ENCODE measurements around the gene ADA. TPM values are rescaled to one million over a fixed set of nuclear protein-coding genes. Genes with fewer than 3 reads are reported as not detected.

Gene ADA
- total RNA-seq, 4 donors from 2014 or later, result 1.6 to 25.6 (median 5.0) TPM

GRCh38 chr20:44624743-44625271, 26.7 kb downstream of the ADA start:
- no peaks in the 10 kb centered on the region for H3K4me1 ChIP-seq
- H3K36me3 ChIP-seq, result peaks cover 0 to 26% (median 0%) of the 10 kb centered on the region in 3 donors
- H3K9me3 ChIP-seq, result no peaks in the 10 kb centered on the region
- TF ChIP-seq, protein P1, sequence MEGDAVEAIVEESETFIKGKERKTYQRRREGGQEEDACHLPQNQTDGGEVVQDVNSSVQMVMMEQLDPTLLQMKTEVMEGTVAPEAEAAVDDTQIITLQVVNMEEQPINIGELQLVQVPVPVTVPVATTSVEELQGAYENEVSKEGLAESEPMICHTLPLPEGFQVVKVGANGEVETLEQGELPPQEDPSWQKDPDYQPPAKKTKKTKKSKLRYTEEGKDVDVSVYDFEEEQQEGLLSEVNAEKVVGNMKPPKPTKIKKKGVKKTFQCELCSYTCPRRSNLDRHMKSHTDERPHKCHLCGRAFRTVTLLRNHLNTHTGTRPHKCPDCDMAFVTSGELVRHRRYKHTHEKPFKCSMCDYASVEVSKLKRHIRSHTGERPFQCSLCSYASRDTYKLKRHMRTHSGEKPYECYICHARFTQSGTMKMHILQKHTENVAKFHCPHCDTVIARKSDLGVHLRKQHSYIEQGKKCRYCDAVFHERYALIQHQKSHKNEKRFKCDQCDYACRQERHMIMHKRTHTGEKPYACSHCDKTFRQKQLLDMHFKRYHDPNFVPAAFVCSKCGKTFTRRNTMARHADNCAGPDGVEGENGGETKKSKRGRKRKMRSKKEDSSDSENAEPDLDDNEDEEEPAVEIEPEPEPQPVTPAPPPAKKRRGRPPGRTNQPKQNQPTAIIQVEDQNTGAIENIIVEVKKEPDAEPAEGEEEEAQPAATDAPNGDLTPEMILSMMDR (IDR thresholded peaks at IDR 0.05), result no peak
- TF ChIP-seq POLR2A (IDR thresholded peaks at IDR 0.05), result no peak
- no peak for DNase-seq
- no peak overlapping the region for H3K4me3 ChIP-seq
- H3K27me3 ChIP-seq, result no peaks in the 10 kb centered on the region
- no peak overlapping the region for H3K27ac ChIP-seq

DNA sequence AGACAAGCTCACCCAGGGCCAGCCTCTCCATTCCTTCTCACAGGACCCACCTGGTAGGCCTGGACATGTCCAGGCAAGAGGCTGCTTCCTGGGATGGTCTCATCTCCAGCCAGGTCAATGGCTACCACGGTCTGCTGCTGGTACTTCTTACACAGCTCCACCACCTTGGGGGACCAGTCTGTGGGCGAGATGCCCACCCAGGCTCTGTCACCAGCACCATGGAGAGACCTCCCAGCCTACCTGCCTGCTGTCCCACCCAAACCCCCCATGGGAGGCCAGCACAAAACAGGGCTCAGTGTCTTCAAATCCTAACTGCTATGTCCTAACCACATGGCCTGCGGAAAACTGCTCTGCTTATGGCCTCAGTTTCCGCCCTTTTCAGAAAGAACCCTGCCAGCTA, 27.3 kb downstream of the ADA start:
- Histone ChIP-seq H3K27ac (no peak overlapping the region), H3K9me3 (no peaks in the 10 kb centered on the region), H3K4me1 (no peaks in the 10 kb centered on the region), H3K36me3 (peaks cover 0 to 33% (median 0%) of the 10 kb centered on the region in 3 donors), H3K4me3 (no peak overlapping the region), H3K27me3 (no peaks in the 10 kb centered on the region)
- DNase-seq, result no peak
- no peak for TF ChIP-seq POLR2A (IDR thresholded peaks at IDR 0.05)
- TF ChIP-seq, protein P1 (IDR thresholded peaks at IDR 0.05), result no peak

DNA sequence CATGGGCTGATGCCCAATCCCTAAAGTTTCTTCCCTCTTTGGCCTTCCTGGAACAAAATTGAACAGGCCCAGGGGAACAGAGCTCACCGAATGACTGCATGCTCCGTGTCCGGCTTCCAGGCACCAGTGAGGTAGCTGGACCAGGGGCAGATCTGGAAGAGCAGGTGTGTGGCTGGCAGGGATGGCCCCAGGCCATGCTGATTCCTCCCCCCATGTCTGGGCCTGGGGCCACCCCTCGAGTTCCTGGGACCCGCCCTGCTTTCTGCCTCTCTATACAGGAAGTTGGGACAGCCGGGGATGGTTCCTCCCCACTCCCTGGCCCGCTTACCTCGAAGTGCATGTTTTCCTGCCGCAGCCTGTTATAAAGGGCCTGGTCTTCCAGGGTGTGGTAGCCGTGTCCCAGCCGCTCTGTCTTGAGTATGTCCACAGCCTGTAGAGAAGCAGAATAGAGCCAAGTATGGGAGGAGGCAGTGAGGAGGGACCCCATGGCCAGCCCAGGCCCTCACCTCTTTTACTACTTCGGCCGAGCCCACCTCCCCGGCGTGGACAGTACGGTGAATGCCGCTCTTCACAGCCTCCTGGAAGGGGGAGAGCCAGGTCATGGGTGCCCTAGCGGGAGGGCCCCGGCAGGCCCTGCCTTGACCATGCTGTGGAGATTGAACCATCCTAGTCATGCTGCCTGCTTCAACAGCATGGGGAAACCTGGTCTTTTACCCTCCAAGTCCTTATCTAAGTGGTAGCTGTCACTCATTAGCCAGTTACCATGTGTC, 28.8 kb downstream of the ADA start:
- no peaks in the 10 kb centered on the region for H3K27me3 ChIP-seq
- no peaks in the 10 kb centered on the region for H3K9me3 ChIP-seq
- H3K4me3 ChIP-seq, result no peak overlapping the region
- no peak for DNase-seq
- no peaks in the 10 kb centered on the region for H3K4me1 ChIP-seq
- peaks cover 0 to 44% (median 0%) of the 10 kb centered on the region in 3 donors for H3K36me3 ChIP-seq
- no peak overlapping the region for H3K27ac ChIP-seq
- TF ChIP-seq POLR2A (IDR thresholded peaks at IDR 0.05), result no peak
- TF ChIP-seq, protein P1 (IDR thresholded peaks at IDR 0.05), result no peak

- Histone ChIP-seq H3K36me3 (peaks cover 0 to 50% (median 0%) of the 10 kb centered on the region in 3 donors), H3K4me3 (no peak overlapping the region), H3K27me3 (no peaks in the 10 kb centered on the region), H3K27ac (no peak overlapping the region), H3K9me3 (no peaks in the 10 kb centered on the region), H3K4me1 (peaks cover 0 to 5% (median 0%) of the 10 kb centered on the region in 4 donors)
- no peak for TF ChIP-seq POLR2A (IDR thresholded peaks at IDR 0.05)
- TF ChIP-seq, protein P1 (IDR thresholded peaks at IDR 0.05), result no peak
- no peak for DNase-seq
Observed at GRCh38 chr20:44621939-44622338, 29.6 kb downstream of the ADA start.

- Histone ChIP-seq H3K27me3 (no peaks in the 10 kb centered on the region), H3K36me3 (peaks cover 0 to 56% (median 0%) of the 10 kb centered on the region in 3 donors), H3K4me3 (no peak overlapping the region), H3K27ac (no peak overlapping the region), H3K4me1 (peaks cover 0 to 11% (median 0%) of the 10 kb centered on the region in 4 donors), H3K9me3 (no peaks in the 10 kb centered on the region)
- TF ChIP-seq, protein P1 (IDR thresholded peaks at IDR 0.05), result no peak
- TF ChIP-seq POLR2A (IDR thresholded peaks at IDR 0.05), result no peak
- no peak for DNase-seq
Observed at GRCh38 chr20:44621325-44621724, 30.2 kb downstream of the ADA start.

Data from Peyer's patch (tissue), 4 donors.